ENCODE data around the gene CXCL14.

DNA sequence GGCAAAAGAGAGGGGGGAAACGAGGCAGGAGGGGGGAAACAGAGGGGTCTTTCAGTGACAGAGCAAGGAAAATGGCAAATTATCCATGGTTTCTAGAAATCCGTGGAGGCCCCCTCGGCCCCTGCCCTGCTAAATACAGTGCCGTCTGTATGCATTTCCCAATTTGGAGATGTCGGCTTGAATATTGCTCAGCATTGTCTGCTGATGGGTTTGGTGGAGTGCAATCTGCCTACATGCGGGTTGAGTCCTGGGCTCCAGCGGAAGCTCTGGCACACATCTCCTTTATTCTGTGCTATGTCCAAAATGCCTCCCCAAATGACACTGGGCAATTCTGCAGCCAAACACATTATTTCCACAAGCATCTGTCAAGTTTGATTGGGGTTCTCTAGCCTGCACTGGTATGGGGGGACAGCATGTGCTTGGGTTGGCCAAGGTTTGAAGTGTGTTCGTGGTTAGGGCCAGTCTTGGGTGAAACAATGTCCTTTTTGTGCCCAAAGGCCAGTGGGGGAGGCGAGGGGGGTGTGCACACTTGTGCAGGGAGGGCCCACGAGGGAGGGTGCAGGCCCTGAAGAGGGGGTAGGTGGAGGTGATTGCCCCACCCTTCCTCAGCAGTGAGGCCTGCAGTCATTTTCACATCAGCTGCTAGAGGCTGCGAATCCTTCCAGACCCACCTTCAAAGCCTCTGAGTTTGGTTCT, 36.8 kb downstream of the CXCL14 start:
- TF ChIP-seq CTCF (IDR thresholded peaks at IDR 0.05) (no peak), POLR2A (IDR thresholded peaks at IDR 0.05) (no peak)
